Osteoblast (primary cell): ENCODE data around the gene ACAN. TPM values are rescaled to one million over a fixed set of nuclear protein-coding genes. Genes with fewer than 3 reads are reported as not detected.

Source experiments
- DNase-seq: peaks from one replicate; pipeline ENCODE4 v3.0.0; 2011; ENCODE audit warnings: low spot score, mixed read lengths; ENCODE audit not compliant: insufficient read length; ENCODE audit errors: missing footprints
- H2AFZ ChIP-seq: 2 replicates; pipeline ENCODE4 v1.6.0; 2011; ENCODE audit warnings: mild to moderate bottlenecking, low read length
- H3K27ac ChIP-seq: 2 replicates; pipeline ENCODE4 v1.5.1; 2011; ENCODE audit warnings: mild to moderate bottlenecking, low read depth, low read length, moderate library complexity
- H3K27me3 ChIP-seq: 2 replicates; pipeline ENCODE4 v1.6.0; 2012; ENCODE audit warnings: mild to moderate bottlenecking, control low read depth, inconsistent platforms, low read length, moderate library complexity; ENCODE audit not compliant: insufficient read depth
- H3K36me3 ChIP-seq: 2 replicates; pipeline ENCODE4 v1.5.1; 2011; ENCODE audit warnings: mild to moderate bottlenecking, low read length, control low read depth, moderate library complexity; ENCODE audit not compliant: insufficient read depth
- H3K4me1 ChIP-seq: 2 replicates; pipeline ENCODE4 v1.5.1; 2011; ENCODE audit warnings: mild to moderate bottlenecking, low read length, control low read depth, moderate library complexity; ENCODE audit not compliant: insufficient read depth
- H3K4me2 ChIP-seq: 2 replicates; pipeline ENCODE4 v1.6.0; 2011; ENCODE audit warnings: mild to moderate bottlenecking, low read length; ENCODE audit not compliant: insufficient read depth
- H3K4me3 ChIP-seq: fragments of 200-600 bp; sonication (generic); 3 replicates; pipeline ENCODE4 v1.5.1; 2012; ENCODE audit warnings: mild to moderate bottlenecking, low read length, inconsistent platforms; ENCODE audit not compliant: insufficient read depth
- H3K79me2 ChIP-seq: 2 replicates; pipeline ENCODE4 v1.6.0; 2012; ENCODE audit warnings: mild to moderate bottlenecking, low read length, control low read depth, inconsistent platforms; ENCODE audit not compliant: insufficient read depth
- H3K9me3 ChIP-seq: 2 replicates; pipeline ENCODE4 v1.5.1; 2011; ENCODE audit warnings: low read depth, low read length, control low read depth
- H4K20me1 ChIP-seq: 2 replicates; pipeline ENCODE4 v1.6.0; 2012; ENCODE audit warnings: mild to moderate bottlenecking, low read length, control low read depth; ENCODE audit not compliant: insufficient read depth
- total RNA-seq: library from RNA; depleted of rRNA; stranded (reverse); fragments of >200 nt; gene quantifications from 2 replicates; pipeline ENCODE4 v1.2.3, GENCODE V29; 2012
- TF ChIP-seq, protein P1 (sequence below): IDR thresholded peaks from 2 replicates; pipeline ENCODE4 v1.5.1; 2011; ENCODE audit warnings: mild to moderate bottlenecking, low read depth, low read length, moderate library complexity; ENCODE audit errors: extremely low read depth

Gene ACAN
- total RNA-seq, 1 donor: 12.7 TPM

DNA sequence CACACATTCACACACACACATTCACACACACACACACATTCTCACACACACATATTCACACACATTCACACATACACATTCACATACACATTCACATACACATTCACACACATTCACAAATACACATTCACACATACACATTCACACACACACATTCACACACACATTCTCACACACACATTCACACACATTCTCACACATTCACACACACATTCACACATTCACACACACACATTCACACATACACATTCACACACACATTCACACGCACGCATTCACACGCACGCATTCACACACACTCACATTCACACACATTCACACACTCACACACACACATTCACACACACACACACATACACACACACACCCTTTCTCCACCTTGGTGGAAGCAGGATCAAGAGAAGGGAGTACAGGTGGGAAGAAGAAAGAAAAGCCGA lies 97.8 kb downstream of the ACAN start:
- peak overlapping the region; percentile 74 for H3K27ac ChIP-seq
- no peaks in the 10 kb centered on the region for H3K9me3 ChIP-seq
- H3K27me3 ChIP-seq: no peaks in the 10 kb centered on the region
- no peak overlapping the region for H3K4me3 ChIP-seq
- TF ChIP-seq, protein P1, sequence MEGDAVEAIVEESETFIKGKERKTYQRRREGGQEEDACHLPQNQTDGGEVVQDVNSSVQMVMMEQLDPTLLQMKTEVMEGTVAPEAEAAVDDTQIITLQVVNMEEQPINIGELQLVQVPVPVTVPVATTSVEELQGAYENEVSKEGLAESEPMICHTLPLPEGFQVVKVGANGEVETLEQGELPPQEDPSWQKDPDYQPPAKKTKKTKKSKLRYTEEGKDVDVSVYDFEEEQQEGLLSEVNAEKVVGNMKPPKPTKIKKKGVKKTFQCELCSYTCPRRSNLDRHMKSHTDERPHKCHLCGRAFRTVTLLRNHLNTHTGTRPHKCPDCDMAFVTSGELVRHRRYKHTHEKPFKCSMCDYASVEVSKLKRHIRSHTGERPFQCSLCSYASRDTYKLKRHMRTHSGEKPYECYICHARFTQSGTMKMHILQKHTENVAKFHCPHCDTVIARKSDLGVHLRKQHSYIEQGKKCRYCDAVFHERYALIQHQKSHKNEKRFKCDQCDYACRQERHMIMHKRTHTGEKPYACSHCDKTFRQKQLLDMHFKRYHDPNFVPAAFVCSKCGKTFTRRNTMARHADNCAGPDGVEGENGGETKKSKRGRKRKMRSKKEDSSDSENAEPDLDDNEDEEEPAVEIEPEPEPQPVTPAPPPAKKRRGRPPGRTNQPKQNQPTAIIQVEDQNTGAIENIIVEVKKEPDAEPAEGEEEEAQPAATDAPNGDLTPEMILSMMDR: no peak
- peaks cover 27% of the 10 kb centered on the region for H3K4me1 ChIP-seq
- H3K36me3 ChIP-seq: peaks cover 70% of the 10 kb centered on the region
- no peak overlapping the region for H2AFZ ChIP-seq
- no peak for DNase-seq
- peaks cover 34% of the 10 kb centered on the region for H4K20me1 ChIP-seq
- H3K4me2 ChIP-seq: no peak overlapping the region
- peaks cover 20% of the 10 kb centered on the region for H3K79me2 ChIP-seq

DNA sequence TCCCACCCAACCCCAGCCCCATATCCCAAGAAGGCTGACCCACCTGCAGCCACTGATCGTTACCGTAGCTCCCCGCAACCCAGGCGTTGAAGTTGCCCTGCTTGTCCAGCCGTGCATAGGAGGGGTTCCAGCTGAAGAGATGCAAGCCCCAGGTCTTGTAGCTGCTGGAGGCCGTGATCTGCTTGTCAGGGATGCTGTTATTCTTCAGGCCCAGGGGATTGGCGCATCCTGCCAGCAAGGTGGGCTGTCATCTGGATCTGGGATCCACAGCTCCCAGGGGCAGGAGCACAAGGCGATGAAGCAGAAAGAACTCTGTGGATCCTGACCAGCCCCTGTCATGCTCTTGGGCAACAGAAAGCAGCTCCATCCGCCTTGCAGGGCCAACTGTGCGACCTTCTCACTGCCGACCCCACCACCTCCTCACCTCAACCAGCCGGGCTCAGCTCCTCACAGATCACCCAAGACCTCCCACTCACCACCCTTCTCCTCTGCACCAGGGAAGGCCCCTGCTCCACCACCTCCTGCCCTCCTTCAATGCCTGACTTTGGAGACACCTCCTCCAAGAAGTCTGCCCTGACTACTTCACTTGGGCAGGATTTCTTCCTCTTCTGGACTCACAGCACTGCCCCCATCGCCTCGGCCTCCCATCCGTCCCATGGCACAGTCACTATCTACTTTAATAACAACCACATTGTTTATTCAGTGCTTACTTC lies 98.4 kb downstream of the ACAN start:
- peaks cover 23% of the 10 kb centered on the region for H3K79me2 ChIP-seq
- no peak overlapping the region for H3K4me2 ChIP-seq
- TF ChIP-seq, protein P1: no peak
- H3K27ac ChIP-seq: peak overlapping the region; percentile 74
- H3K27me3 ChIP-seq: no peaks in the 10 kb centered on the region
- H3K36me3 ChIP-seq: peaks cover 77% of the 10 kb centered on the region
- no peaks in the 10 kb centered on the region for H3K9me3 ChIP-seq
- peak; percentile 50 for DNase-seq
- peaks cover 27% of the 10 kb centered on the region for H3K4me1 ChIP-seq
- peaks cover 41% of the 10 kb centered on the region for H4K20me1 ChIP-seq
- H3K4me3 ChIP-seq: no peak overlapping the region
- H2AFZ ChIP-seq: no peak overlapping the region

DNA sequence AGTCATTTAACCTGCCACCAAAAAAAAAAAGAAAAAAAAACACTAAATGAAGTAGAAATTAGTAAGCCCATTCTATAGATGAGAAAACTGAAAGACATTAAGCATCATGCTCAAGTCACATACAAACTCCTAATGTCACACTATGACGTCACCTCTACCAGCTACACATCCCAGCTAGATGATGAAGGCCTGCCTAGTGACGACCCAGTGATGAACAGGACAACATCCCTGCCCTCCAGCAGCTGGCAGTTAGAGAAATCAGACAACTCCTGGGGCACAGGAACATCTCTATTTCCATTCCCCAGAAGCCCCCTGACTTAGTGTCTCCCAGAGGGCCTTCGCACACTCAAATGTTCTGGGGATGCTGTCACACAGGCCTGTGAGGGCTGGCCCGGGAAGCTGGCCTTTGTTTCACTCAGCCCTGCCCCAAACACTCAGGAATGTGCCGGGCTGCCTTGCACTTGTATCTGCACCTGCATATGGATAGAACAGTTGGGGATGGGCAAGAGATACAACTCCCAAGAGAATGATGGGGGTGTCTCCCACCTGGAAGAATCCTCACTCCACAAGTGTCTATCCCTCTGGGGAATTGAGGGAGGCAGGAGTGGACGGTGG lies 99.1 kb downstream of the ACAN start:
- no peaks in the 10 kb centered on the region for H3K9me3 ChIP-seq
- H3K36me3 ChIP-seq: peaks cover 83% of the 10 kb centered on the region
- TF ChIP-seq, protein P1: no peak
- H3K27me3 ChIP-seq: no peaks in the 10 kb centered on the region
- peak; percentile 72 for DNase-seq
- H4K20me1 ChIP-seq: peaks cover 47% of the 10 kb centered on the region
- no peak overlapping the region for H3K4me3 ChIP-seq
- H3K79me2 ChIP-seq: peaks cover 25% of the 10 kb centered on the region
- H3K4me2 ChIP-seq: no peak overlapping the region
- H3K4me1 ChIP-seq: peaks cover 20% of the 10 kb centered on the region
- no peak overlapping the region for H2AFZ ChIP-seq
- H3K27ac ChIP-seq: no peak overlapping the region

DNA sequence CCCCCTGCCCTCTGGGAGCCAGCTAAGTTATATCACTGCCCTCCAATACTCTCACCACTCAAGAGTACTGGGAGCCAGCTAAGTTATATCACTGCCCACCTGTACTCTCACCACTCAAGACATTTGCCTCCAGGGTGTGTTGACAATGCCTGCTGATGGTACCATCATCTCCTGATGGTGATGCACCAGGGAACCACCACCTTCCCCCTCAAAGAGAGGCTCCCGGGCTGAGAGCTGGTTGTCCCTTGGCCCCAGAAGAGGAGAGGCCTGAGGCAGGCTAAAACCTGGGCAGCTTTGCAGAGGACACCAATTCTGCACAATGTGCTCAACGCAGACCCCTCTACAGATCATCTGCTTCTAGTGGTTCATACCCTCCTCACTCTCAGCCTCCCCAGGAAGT lies 99.6 kb downstream of the ACAN start:
- Histone ChIP-seq H3K4me1 (peaks cover 20% of the 10 kb centered on the region), H3K79me2 (peaks cover 26% of the 10 kb centered on the region), H3K27ac (no peak overlapping the region), H3K27me3 (no peaks in the 10 kb centered on the region), H3K4me3 (no peak overlapping the region), H3K9me3 (no peaks in the 10 kb centered on the region), H2AFZ (no peak overlapping the region), H3K4me2 (no peak overlapping the region), H4K20me1 (peaks cover 52% of the 10 kb centered on the region), H3K36me3 (peaks cover 88% of the 10 kb centered on the region)
- TF ChIP-seq, protein P1: no peak
- DNase-seq: peak; percentile 5
